Kidney (tissue), 14 donors: ENCODE data around the gene NATD1. TPM values are rescaled to one million over a fixed set of nuclear protein-coding genes. Genes with fewer than 3 reads are reported as not detected.

Experiments used
- DNase-seq, 5 donors: peaks; one replicate each; pipeline ENCODE4 v3.0.0-alpha.2; 2013 to 2020
- FAIRE-seq: peaks from 2 replicates; lab custom pipeline; 2012; peaks lifted over from hg19 to GRCh38; lab: Jason Lieb, UNC
- H3K27ac ChIP-seq, 2 donors: one replicate each; pipeline ENCODE4 v1.7.0; 2013; ENCODE audit warnings: low read depth in 2 of 2, low read length in 2 of 2, inconsistent platforms in 1 of 2
- H3K27me3 ChIP-seq: one replicate; pipeline ENCODE4 v1.7.1; 2013; ENCODE audit warnings: low read length, inconsistent platforms; ENCODE audit not compliant: control insufficient read depth, insufficient read depth
- H3K36me3 ChIP-seq, 3 donors: one replicate each; pipeline versions ENCODE4 v1.7.0 to v1.7.1; 2013; ENCODE audit warnings: low read length in 3 of 3, control low read depth in 1 of 3, inconsistent platforms in 1 of 3; ENCODE audit not compliant: insufficient read depth in 3 of 3, control insufficient read depth in 2 of 3
- H3K4me1 ChIP-seq, 3 donors: one replicate each; pipeline versions ENCODE4 v1.7.0 to v1.7.1; 2013; ENCODE audit warnings: low read length in 3 of 3, inconsistent platforms in 1 of 3, low read depth in 1 of 3; ENCODE audit not compliant: control insufficient read depth in 2 of 3, insufficient read depth in 2 of 3
- H3K4me3 ChIP-seq, 3 donors: one replicate each; pipeline versions ENCODE4 v1.7.0 to v1.8.1; 2013; ENCODE audit warnings: low read length in 3 of 3, control low read depth in 1 of 3, inconsistent platforms in 1 of 3
- H3K9ac ChIP-seq, 3 donors: one replicate each; pipeline versions ENCODE4 v1.7.0 to v1.7.1; 2013; ENCODE audit warnings: low read length in 3 of 3, control low read depth in 1 of 3, inconsistent platforms in 1 of 3
- H3K9me3 ChIP-seq, 3 donors: one replicate each; pipeline versions ENCODE4 v1.7.0 to v1.7.1; 2013; ENCODE audit warnings: low read length in 3 of 3, control low read depth in 1 of 3, inconsistent platforms in 1 of 3; ENCODE audit not compliant: control insufficient read depth in 2 of 3, insufficient read depth in 1 of 3
- intact Hi-C: fragments of 100-400 bp; cut with DNase I; formaldehyde crosslinking; loops from one replicate; pipeline ENCODE4 v1.11.1; 2022
- polyA plus RNA-seq: library from polyadenylated mRNA; stranded (reverse); fragments of 350-450 nt; fragmentation: Illumina TruSeq; extraction: RNeasy Lipid Tissue Mini Kit (QIAGEN cat#74804); gene quantifications from one replicate; pipeline ENCODE4 v1.2.3, GENCODE V29; 2014; ENCODE audit warnings: low read depth, low replicate concordance; ENCODE audit not compliant: insufficient read depth
- total RNA-seq: library from RNA; stranded (reverse); fragmentation: NEBNext Ultra II Directional; extraction: Animal tissue kit (Norgen Biotek cat#: 25700); gene quantifications from one replicate; pipeline ENCODE4 v1.2.1, GENCODE V29; 2021
- TF ChIP-seq, protein P1 (sequence below): IDR thresholded peaks from 3 replicates; pipeline ENCODE4 v1.5.1; 2012; ENCODE audit warnings: mild to moderate bottlenecking, moderate library complexity, borderline replicate concordance; ENCODE audit not compliant: insufficient read depth; ENCODE audit errors: extremely low read depth
- donor health status: control.
- donor health status: control.
- donor health status: control.
- donor health status: control.
- donor health status: control.
- donor health status: DM: yes; HTN: yes; CAD: no.
- donor health status: Normal renal cell carcinoma (clear cell type).

NATD1 gene
- total and polyA plus RNA-seq, 2 donors from 2014 or later = 5.0 to 14.2 TPM

DNA sequence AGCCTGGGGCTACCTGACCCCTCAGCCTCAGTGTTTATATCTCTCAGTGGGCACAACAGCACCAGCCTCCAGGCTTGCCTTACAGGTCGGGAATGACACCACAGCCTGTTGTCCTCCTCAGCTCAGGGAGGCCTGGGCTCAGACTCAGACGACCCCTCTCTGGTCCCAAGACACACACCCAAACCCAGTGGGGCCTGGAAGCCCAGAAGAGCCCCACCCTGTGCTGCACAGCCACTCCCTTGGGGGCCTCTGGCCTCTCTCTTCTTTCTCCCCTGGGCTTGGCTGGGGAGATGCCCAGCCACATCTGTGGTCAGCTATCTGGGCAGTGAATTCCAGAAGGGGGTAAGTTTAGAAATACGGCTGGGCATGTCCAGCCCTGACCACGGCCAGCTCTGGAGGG lies 2.4 kb downstream of the NATD1 start:
- intact Hi-C loops = no loop called here
- TF ChIP-seq, protein P1, sequence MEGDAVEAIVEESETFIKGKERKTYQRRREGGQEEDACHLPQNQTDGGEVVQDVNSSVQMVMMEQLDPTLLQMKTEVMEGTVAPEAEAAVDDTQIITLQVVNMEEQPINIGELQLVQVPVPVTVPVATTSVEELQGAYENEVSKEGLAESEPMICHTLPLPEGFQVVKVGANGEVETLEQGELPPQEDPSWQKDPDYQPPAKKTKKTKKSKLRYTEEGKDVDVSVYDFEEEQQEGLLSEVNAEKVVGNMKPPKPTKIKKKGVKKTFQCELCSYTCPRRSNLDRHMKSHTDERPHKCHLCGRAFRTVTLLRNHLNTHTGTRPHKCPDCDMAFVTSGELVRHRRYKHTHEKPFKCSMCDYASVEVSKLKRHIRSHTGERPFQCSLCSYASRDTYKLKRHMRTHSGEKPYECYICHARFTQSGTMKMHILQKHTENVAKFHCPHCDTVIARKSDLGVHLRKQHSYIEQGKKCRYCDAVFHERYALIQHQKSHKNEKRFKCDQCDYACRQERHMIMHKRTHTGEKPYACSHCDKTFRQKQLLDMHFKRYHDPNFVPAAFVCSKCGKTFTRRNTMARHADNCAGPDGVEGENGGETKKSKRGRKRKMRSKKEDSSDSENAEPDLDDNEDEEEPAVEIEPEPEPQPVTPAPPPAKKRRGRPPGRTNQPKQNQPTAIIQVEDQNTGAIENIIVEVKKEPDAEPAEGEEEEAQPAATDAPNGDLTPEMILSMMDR = no peak

DNA sequence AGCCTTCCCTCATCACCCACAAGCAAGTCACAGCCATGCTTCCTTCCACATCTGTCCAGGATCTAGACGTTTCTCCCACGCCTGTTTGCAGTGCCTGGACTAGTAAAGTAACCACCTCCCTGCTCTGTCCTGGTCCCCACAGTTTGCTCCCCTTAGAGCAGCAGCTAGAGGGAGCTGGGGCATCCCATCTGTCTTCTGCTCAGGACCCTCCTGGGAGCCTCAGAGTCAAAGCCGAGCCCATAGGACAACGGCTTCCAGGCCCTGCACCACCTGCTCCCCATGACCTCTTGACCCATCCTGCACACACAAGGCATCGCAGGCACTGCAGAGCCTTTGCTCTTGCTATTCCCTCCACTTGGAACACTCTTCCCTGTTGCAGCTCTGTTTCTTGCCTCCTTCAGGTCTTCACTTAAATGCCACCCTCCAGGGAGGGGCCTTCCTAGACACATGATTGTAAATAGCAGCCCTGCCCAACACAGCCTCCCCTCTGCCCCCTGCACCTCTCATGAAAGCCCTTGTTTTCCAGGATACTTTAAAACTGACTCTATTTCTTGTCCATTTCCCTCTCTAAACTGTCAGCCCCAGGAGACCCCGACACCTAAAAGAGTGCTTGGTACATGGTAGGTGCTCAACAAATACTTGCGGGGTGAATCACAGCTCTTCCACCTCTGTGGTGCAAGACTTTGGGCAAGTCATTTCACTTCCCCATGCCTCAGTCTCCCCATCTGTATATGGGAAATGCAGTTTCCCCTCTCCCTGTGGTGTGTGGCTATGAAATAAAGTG lies 3.1 kb downstream of the NATD1 start:
- DNase-seq (no peak), FAIRE-seq (no peak)
- no peak overlapping the region for H3K4me3 ChIP-seq
- no peak overlapping the region for H3K9ac ChIP-seq
- peaks cover 2 to 12% (median 6%) of the 10 kb centered on the region in 3 donors for H3K4me1 ChIP-seq
- no peaks in the 10 kb centered on the region for H3K9me3 ChIP-seq
- no peaks in the 10 kb centered on the region for H3K27me3 ChIP-seq
- intact Hi-C loops = no loop called here
- TF ChIP-seq, protein P1 = no peak
- no peaks in the 10 kb centered on the region for H3K36me3 ChIP-seq
- H3K27ac ChIP-seq = no peak overlapping the region

More for the DNA sequence above, 2.4 kb downstream of the NATD1 start:
- Histone ChIP-seq H3K4me1 (peaks cover 2 to 12% (median 6%) of the 10 kb centered on the region in 3 donors), H3K27ac (no peak overlapping the region), H3K9ac (no peak overlapping the region), H3K4me3 (no peak overlapping the region), H3K27me3 (no peaks in the 10 kb centered on the region), H3K36me3 (no peaks in the 10 kb centered on the region), H3K9me3 (no peaks in the 10 kb centered on the region)
- FAIRE-seq = no peak
- DNase-seq = no peak

DNA sequence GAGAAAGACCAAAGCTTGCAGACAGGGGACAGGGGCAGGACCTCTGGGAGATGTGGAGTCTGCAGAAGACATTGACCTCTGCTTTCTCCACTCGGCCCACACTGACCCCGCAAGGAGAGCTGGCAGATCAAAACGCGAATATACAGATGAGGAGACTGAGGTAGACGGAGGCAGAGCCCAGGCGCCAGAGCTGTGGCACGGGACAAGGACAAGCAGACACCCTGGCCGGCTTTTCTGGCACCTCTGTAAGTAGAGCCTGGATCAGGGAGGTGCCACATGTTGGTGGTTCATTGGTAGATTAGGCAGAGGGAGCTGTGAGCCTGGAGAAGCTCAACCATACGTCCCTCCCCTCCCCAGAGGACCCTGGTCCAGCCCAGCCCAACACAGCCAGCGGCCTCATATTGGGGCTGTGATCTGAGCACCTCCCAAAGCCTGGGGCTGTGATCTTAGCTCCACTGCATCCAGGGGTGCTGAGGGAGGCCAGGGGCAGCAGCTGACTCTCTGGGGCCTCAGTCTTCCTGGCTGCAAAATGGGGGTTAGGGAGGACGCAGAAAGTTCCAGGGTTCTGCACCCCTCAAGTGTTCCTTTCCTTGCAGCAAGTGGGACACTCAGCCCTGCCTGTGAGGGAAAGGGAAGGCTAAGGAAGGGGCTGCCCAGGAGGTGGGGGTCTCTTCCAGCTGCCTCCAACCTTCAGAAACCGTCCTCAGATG lies 4.0 kb downstream of the NATD1 start:
- Histone ChIP-seq H3K27ac (no peak overlapping the region), H3K9ac (no peak overlapping the region), H3K27me3 (no peaks in the 10 kb centered on the region), H3K36me3 (no peaks in the 10 kb centered on the region), H3K9me3 (no peaks in the 10 kb centered on the region), H3K4me3 (no peak overlapping the region), H3K4me1 (peaks cover 2 to 12% (median 9%) of the 10 kb centered on the region in 3 donors)
- DNase-seq (no peak), FAIRE-seq (no peak)
- intact Hi-C loops = no loop called here
- TF ChIP-seq, protein P1 = no peak
